Endothelial cell of hepatic sinusoid (primary cell): ENCODE results near the gene CSMD2.

Experiments used
- in situ Hi-C: cut with HindIII; loops from 2 replicates; pipeline ENCODE4 v1.10.0; 2017; ENCODE audit warnings: low sequenced_read_pairs

CSMD2 gene

DNA sequence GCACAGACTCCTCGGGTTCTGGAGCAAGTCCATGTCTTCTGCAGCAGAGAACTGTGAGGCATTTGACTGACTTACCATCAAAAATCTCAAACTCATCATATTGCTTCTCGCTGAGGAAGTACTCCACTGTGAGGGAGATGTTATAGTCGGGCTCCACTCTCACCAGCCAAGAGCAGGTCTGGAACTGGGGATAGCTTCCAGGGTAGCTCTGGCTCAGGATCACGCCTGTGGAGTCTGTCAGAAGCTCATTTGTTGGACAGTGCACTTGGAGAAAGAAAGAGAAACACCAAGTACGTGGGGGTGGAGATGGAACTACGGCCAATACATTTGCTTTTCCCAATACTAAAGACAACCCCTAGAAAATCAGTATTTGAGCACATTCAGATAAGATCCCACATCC is 581.5 kb downstream of the CSMD2 start:
- in situ Hi-C loops: no loop called here

DNA sequence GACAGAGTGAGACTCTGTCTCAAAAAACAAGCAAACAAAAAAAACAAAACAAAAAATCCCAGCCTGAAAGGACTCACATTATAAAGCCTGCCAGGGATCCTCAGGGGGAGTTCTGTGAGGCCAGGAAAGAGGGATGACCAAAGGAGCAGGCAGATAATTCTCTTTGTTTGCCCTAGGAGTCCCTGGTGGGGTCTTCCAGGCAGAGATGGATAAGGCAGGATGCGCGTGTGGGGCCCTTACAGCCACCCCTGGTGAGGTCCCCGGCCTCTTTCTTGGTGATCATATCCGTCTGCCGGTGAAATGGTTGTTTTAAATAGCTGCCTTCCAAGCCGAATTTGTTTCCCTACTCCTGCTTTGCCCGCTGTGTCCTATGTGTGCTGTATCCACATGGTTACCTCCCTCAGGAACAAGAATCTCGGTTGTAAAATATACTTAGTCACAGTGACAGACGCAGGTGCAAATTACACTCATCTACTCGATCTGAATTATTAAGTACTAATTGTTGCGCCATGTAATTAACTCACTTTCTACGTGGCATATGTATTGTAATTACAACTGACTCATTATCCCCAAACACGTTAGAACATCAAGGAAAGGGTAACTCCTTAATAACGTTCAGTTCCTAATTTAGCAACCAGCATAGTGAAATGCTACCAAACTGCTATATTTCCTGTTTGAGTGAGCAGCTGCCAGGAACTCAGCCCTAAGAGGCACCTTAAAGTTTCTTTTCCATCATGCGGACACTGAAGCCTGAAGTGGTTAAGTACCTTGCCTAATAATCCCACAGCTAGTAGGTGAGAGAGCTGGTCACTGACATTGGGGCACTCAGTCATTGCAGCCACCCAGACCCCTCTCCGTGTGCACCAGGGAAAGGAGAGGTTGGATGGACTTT is 586.2 kb downstream of the CSMD2 start:
- in situ Hi-C loops: no loop called here

DNA sequence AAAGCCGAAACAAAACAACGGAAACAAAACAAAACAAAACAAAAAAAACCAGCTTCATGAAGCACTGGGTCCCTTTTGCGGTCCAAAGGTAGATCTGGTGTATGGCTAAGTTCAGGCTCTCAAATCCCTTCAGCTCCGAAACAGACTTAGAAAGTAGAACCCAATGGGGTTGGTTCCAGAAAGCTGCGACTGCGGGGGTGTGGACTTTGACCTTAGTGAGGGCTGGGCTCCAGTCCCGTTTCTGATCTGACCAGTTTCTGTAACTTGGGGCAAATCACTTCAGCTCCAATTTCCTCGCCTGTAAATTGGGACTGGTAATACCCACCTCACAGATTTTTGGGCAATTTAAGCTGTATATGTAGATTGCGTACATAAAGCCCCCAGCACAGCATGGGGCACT is 587.4 kb downstream of the CSMD2 start:
- in situ Hi-C loops: no loop called here

DNA sequence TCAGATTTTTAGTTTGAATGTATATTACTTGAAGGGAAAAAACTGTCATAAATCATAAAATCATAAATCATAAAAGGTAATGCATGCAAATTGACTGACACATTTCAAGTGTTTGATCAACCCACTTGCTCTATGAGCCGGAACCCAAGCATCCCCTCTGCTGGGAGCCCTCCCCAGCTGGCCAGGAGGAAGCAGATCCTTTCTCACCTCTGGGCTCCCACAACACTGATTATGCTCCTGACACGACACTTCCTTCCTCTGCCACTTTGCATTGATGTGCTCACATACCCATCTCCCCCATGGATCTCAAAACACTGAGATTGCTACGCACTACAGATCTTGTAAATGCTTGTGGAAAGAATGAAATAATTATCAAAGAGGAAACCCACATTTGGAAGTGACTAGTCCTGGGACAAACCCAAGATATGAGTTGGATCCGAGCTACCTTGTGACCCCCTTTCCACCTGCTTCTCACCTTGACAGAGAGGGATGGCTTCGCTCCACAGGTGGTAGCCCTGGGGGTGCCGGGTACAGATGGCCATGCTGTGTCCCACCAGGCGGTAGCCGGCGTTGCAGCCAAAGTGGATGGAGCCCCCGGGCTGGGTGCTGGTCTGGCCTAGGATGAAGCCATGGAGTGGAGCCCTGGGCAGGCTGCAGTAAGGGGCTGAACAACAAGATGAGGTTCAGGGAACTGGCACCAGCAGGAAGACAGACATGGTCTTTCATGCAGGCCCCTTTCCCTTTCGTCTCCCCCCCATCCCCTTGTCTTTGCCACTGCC is 588.0 kb downstream of the CSMD2 start:
- in situ Hi-C loops: no loop called here

DNA sequence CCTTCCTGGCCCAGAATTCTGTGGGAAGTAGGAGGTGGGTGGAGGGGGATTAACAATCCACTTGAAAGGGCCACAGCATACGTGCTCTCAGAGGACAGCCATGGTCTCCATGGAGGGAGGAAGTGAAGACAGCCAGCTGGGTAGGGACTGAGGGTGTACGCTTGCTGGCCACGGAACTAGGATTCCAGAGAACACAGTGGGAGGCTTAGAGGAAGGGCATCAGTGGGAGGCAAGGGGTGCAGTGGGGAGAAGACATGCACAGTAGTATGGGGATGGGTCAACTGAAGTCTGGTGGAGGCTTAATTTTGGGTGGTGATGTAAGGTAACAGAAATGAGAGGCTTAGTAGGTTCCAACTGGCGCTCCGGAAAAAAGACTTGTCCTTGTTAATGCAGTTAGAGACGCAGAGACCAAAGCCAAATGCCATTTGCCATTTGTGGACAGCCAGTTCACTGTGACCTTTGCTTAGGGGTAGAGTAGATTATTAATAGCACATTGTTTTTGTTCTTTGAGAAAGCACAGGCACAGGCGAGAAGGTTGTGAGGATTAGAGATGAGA is 589.6 kb downstream of the CSMD2 start:
- in situ Hi-C loops: no loop called here

DNA sequence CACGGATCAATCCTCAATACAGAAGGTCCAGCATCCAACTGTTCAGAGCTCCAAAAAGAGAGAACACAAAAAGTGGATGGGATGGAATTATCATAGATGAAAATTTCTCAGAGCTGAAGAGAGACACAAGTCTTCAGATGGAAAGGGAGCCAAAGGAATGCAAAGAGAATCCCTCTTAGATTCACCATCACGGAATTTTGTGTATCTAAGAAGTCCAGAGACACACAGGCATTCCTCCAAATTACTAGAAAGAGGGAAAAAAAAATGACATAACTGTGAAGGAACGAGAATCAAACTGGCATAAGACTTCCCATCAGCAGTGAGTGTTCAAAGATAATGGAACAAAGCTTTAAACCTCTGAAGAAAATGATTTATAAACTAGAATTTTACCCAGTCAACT is 591.4 kb downstream of the CSMD2 start:
- in situ Hi-C loops: no loop called here

DNA sequence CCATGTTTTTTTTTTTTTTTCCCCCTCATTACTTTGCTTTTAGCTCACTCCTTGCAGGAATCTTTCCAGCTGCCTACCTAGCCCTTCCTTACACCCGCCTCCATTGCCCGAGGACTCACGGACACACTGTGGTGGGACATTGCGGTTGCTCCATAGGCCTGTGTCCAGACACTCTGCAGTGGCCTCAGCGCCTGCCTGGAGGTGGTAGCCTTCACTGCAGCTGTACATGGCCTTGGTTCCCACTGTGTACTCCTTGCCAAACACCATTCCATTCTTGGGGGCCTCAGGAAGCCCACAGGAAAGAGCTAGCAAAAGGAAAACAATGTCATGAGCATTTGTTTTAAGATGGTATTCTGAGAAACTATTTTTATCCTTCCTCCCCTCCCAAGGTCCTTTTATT is 592.6 kb downstream of the CSMD2 start:
- in situ Hi-C loops: no loop called here

DNA sequence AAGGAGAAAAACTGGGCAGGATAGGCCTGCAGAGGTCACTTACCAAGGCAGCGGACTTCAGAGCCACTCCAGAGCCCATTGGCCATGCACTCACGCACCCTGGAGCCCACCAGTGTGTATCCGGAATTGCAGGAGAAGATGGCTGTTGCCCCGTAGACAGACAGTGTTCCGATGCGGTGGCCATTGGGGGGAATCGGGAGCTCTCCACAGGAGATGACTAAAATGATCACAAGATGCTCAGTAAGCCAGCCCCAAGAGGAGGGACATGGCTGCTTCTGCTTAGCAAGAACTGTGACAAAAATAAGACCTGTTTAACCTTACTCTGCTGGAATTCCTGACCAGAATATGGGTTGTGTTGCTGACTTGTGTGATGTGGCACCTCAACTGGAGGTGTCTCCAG is 595.7 kb downstream of the CSMD2 start:
- in situ Hi-C loops: no loop called here

DNA sequence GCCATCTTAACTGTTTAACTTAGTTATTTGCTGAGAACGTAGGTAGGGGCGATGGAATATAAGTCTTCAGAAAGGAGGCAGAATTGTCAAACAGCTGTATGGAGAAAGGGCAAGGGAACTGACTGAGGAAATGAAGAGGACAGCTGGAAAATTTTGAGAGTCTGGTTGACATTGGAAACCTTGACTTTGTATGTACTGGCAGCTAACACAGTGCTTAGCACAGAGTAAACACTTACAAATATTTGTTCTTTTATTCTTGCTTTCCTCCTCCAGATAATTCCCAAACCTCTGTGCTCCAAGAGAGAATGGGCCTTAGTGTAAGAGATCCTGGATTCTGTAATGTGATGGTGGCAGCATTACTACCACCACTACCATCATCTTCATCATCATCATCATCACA is 601.3 kb downstream of the CSMD2 start:
- in situ Hi-C loops: loop anchor here (5.0 kb wide), 1 partner anchor 36 kb away; no protein-coding TSS in a partner anchor

DNA sequence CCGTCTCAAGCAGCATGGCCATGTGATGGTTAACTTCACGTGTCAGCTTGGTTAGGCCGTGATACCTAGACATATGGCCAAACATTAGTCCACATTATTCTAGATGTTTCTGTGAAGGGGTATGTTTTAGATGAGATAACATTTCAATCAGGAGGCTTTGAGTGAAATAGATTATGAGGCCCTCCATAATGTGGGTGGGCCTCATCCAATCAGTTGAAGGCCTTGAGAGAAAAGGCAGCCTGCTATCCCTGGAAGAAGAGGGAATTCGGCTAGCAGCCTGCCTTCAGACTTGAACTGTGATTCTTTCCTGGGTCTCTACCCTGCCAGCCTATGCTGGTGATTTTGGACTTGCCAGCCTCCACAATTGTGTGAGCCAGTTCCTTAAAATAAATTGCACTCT is 602.5 kb downstream of the CSMD2 start:
- in situ Hi-C loops: loop anchor here (5.0 kb wide), 1 partner anchor 35 kb away; no protein-coding TSS in a partner anchor

DNA sequence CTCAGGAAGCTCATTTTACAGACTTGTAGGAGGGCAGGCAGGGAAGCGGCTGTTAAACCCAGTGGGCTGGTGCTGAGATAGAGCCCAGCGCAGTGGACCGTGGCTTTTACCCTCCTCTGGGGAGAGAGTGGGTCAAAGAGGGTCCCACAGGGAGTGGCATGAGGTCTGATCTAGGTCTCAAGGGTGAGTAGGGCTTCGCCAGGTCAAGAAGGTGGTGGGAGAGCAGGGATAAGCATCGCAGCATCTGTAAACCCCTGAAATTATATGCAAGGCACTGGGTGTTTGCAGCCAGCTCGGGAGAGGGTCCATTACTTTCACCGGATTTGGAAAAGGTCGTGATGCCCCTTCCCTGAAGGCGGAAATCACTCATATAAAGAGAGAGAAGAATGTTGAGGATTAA is 603.5 kb downstream of the CSMD2 start:
- in situ Hi-C loops: loop anchor here (5.0 kb wide), 1 partner anchor 34 kb away; no protein-coding TSS in a partner anchor

DNA sequence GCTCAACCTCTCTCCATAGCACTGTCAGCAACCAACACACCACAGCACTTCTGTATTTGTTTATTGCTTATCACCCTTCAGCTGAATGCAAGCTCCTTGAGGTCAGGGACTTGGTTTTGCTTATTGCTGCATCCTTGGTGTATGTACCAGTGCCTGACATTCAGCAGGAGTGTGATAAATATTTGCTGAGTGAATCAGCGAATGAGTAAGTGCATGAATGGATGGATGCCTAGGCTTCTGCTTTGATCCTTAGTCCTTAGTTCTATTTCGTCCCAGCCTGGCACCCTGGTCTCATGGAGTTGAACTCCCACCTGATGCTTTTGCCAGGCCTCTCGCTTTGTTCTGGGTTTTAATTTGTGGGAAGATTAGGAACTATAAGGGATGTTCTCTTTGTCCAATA is 604.4 kb downstream of the CSMD2 start:
- in situ Hi-C loops: loop anchor here (5.0 kb wide), 1 partner anchor 33 kb away; no protein-coding TSS in a partner anchor

DNA sequence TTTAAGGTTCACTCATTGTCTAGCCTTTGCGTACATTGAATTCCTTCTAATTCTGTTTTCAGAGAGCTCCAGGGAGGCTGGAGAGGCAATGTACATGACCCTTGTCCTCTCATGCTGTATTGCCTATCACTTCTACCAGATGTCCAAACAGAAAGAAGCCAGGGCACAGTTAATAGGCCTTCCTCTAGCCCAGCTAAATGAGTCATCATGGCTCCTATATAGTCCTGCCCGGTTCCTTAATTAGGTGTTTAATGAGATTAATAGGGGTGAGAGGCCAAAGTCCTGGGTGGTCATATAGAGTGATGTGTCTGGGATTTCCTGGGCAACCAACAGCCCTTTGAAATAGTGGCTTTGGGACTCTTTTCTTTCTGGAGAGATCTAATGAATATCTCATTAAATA is 616.3 kb downstream of the CSMD2 start:
- in situ Hi-C loops: no loop called here

DNA sequence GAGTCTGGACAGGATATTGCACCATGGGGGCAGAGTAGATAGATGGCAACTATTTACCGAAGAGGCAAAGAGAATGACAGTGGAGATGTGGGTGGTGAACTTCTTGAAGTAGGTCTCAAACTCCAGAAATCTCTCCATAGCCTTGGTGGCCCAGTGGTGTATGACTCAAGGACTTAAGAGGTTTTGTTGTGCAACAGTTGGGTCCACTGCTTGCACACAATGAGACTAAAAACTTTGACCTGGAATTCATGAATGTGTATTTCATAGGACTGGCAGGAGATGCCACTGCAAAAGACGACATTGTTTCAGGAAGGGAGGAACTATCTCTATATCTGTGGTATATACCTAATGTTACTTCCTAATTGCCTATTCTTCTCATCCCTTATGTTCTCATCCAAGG is 616.7 kb downstream of the CSMD2 start:
- in situ Hi-C loops: no loop called here

DNA sequence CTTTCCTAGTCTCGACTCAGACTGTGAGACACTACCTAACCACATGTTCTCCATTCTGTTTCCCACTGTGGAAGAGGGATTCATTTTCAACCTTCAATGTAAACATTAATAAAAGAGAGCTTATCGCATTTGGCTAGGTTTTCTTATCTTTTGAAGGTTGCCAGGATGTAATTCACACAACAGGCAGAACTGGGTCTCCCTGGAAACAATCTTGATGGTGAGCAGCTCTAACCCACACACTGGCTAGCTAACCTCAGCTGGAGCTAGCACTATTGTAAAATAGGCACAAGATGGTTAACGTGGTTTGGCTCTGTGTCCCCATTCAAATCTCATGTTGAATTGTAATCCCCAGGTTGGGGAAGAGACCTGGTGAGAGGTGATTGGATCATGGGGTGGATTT is 617.5 kb downstream of the CSMD2 start:
- in situ Hi-C loops: no loop called here

DNA sequence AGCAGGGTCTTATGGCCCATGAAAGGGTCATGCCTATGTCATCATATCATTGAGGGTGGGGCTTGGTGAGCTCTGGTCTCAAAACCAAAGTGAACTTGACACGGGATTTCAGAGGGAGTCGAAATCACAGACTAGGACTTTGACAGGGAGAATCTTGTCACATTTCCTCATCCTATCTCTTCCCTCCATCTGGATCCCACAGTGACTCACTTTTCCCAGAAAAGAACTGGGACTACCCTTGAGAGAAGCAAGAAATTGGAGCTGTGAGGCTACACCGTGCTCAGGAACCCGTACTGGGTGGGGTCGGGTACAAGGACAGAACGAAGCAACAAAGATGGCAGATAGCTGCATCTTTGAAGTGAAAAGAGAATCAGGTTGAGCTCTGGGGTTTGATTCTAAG is 623.1 kb downstream of the CSMD2 start:
- in situ Hi-C loops: no loop called here

DNA sequence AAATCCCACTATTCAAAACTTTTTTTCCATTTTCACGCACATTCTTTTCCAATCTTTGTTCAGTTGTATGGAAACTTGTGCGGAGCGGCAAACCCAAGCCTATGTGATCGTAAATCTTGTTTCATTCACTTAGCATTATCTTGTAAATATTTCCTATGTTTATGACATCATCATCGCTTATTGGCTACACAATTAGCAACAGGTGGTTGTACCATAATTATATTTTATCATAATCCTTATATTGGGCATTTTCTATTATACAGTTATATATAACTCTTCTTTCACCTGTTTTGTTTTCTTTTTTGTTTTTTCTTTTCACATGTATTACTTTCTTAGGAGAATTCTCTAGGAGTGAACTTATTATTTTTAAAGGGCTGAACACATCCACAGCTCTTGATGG is 627.1 kb downstream of the CSMD2 start:
- in situ Hi-C loops: no loop called here

DNA sequence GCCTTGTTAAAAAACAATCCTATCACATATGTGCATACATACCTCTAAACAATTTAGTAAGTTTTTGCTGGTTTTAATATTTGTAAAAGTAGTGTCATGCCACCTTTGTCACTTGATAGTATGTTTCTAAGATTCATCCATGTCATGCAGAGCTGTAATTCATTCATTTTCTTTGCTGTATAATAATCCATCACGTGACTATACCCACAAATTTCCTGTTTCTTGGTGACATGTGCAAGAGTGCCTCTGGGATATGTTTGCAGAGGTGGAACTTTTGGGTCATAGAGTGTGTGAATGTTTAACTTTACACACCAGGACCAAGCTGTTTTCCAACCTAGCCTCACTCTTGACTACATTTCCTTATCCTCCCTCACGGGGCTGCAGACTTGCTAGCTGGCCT is 629.7 kb downstream of the CSMD2 start:
- in situ Hi-C loops: no loop called here

DNA sequence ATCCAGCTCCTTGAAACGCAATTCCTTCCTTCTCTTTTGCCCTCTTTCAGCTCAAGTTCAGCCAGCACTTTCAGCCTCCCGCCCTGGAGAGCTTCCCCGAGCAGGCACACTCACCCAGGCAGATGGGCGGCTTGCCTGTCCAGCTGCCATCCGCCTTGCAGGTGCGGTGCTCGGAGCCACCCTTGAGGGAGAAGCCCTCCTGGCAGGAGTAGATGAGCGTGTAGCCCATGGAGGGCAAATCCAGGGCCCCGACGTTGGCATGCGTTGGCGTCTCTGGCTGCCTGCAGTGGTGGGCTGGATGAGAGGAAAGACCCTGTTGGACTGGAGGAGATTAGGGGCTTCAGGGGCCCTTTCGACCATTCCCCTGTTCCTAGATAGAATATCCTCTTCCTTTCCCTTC is 632.1 kb downstream of the CSMD2 start:
- in situ Hi-C loops: no loop called here

DNA sequence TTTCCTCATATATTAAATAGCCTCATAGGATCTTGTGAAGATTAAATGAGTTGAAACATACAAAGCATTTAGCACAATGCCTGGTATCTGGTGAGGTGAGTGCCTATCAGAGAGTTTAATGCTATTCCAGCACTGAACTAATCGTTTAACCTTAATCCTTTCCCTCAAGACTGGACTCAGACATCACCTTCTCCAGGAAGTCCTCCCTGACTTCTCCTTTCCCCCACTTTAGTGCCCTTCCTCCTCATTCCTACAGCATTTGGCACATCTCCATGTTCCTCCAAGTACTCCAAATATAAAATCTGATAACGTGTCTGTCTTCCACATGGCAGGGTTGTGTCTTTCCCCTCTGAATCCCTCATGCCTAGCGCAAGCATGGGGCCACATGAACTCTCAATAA is 632.8 kb downstream of the CSMD2 start:
- in situ Hi-C loops: no loop called here

DNA sequence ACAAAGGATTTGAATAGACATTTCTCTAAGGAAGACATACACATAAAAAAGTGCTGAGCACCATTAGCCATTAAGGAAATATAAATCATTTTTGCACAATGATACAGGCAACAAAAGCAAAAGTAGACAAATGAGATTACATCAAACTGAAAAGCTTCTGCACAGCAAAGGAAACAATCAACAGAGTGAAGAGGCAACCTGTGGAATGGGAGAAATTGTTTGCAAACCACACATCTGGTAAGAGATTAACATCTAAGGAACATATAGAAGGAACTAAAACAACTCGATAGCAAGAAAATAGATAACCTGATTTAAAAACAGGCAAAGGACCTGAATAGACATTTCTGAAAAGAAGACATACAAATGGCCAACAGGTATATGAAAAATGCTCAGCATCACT is 635.1 kb downstream of the CSMD2 start:
- in situ Hi-C loops: loop anchor here (5.0 kb wide), 1 partner anchor 32 kb away; no protein-coding TSS in a partner anchor
